Liver (tissue), 9 donors: ENCODE measurements around the gene INPP5A. TPM values are rescaled to one million over a fixed set of nuclear protein-coding genes. Genes with fewer than 3 reads are reported as not detected.
A peak's percentile ranks its signal among the peaks of the same experiment; 100 is the strongest.

Experiments
- DNase-seq: peaks from one replicate; pipeline ENCODE4 v3.0.0-alpha.2; 2017; ENCODE audit warnings: low spot score
- H3K27ac ChIP-seq, 2 donors: one replicate each; pipeline ENCODE4 v1.7.0; 2013; ENCODE audit warnings: inconsistent platforms in 2 of 2, low read length in 2 of 2, control low read depth in 1 of 2, low read depth in 1 of 2, mild to moderate bottlenecking in 1 of 2
- H3K27me3 ChIP-seq, 4 donors: one replicate each; pipeline versions ENCODE4 v1.6.1 to v1.7.0; 2013; ENCODE audit warnings: low read length in 3 of 4, inconsistent platforms in 1 of 4, mild to moderate bottlenecking in 1 of 4, moderate library complexity in 1 of 4; ENCODE audit not compliant: control insufficient read depth in 4 of 4, insufficient read depth in 4 of 4
- H3K36me3 ChIP-seq, 4 donors: one replicate each; pipeline versions ENCODE4 v1.6.1 to v1.7.0; 2013; ENCODE audit warnings: low read length in 3 of 4, mild to moderate bottlenecking in 3 of 4, low read depth in 1 of 4, moderate library complexity in 1 of 4; ENCODE audit not compliant: control insufficient read depth in 4 of 4, insufficient read depth in 3 of 4
- H3K4me1 ChIP-seq, 4 donors: one replicate each; pipeline versions ENCODE4 v1.6.1 to v1.7.0; 2013; ENCODE audit warnings: low read length in 3 of 4, mild to moderate bottlenecking in 3 of 4, moderate library complexity in 1 of 4; ENCODE audit not compliant: control insufficient read depth in 4 of 4, insufficient read depth in 4 of 4
- H3K4me3 ChIP-seq, 3 donors: one replicate each; pipeline versions ENCODE4 v1.6.1 to v1.7.0; 2013; ENCODE audit warnings: low read length in 3 of 3, control low read depth in 1 of 3, low read depth in 1 of 3, mild to moderate bottlenecking in 1 of 3
- H3K9ac ChIP-seq, 2 donors: one replicate each; pipeline ENCODE4 v1.7.0; 2013; ENCODE audit warnings: low read length in 2 of 2, mild to moderate bottlenecking in 2 of 2, moderate library complexity in 2 of 2, control low read depth in 1 of 2, low read depth in 1 of 2
- H3K9me3 ChIP-seq, 4 donors: one replicate each; pipeline versions ENCODE4 v1.6.1 to v1.7.0; 2013; ENCODE audit warnings: low read length in 3 of 4; ENCODE audit not compliant: control insufficient read depth in 4 of 4
- EGR1 ChIP-seq, 2 donors: IDR thresholded peaks; 2 replicates each; pipeline ENCODE4 v1.6.1; 2016 to 2018; ENCODE audit warnings: antibody characterized with exemption in 2 of 2, low read depth in 2 of 2
- GABPA ChIP-seq, 2 donors: IDR thresholded peaks in 1 of 2; conservative IDR thresholded peaks in 1 of 2; 2 replicates each; pipeline ENCODE4 v1.6.1; 2016; ENCODE audit warnings: antibody characterized with exemption in 2 of 2, mild to moderate bottlenecking in 1 of 2, moderate library complexity in 1 of 2
- HNF4A ChIP-seq, 2 donors: conservative IDR thresholded peaks; 2 replicates each; pipeline ENCODE4 v1.6.1; 2016; ENCODE audit warnings: antibody characterized with exemption in 2 of 2, mild to moderate bottlenecking in 2 of 2
- JUND ChIP-seq, 2 donors: IDR thresholded peaks; 2 replicates each; pipeline ENCODE4 v1.6.1; 2016; ENCODE audit warnings: antibody characterized with exemption in 2 of 2
- NR2F2 ChIP-seq: IDR thresholded peaks from 2 replicates; pipeline ENCODE4 v1.6.1; 2016; ENCODE audit warnings: antibody characterized with exemption
- RAD21 ChIP-seq, 2 donors: IDR thresholded peaks; 2 replicates each; pipeline ENCODE4 v1.6.1; 2016; ENCODE audit warnings: antibody characterized with exemption in 2 of 2, mild to moderate bottlenecking in 2 of 2
- TAF1 ChIP-seq: conservative IDR thresholded peaks from 2 replicates; pipeline ENCODE4 v1.6.1; 2016; ENCODE audit warnings: antibody characterized with exemption, mild to moderate bottlenecking
- WGBS: extraction: QIAGEN DNeasy Blood & Tissue Kit; methylation state at CpG from one replicate; pipeline ENCODE4 v1.1.7; 2013; 5-methylcytosine and 5-hydroxymethylcytosine counted together
- polyA plus RNA-seq, 2 donors: library from polyadenylated mRNA; stranded (reverse) in 1 of 2; unstranded in 1 of 2; fragments of 200-250 nt in 1 of 2; fragments of >200 nt in 1 of 2; fragmentation: Nextera tagmentation in 1 of 2; extraction: Ambion mirVana in 1 of 2; gene quantifications; one replicate each; pipeline versions ENCODE4 v1.2.1 to v1.2.3, GENCODE V29; 2013 to 2015
- total RNA-seq, 2 donors: library from RNA; depleted of rRNA; stranded (reverse); fragments of >200 nt; gene quantifications; one replicate each; pipeline ENCODE4 v1.2.3, GENCODE V29; 2014
- TF ChIP-seq, protein P1 (sequence below): IDR thresholded peaks from 2 replicates; pipeline ENCODE4 v1.6.1; 2016; ENCODE audit warnings: antibody characterized with exemption
- TF ChIP-seq, protein P2 (sequence below): IDR thresholded peaks from 2 replicates; pipeline ENCODE4 v1.6.1; 2016; ENCODE audit warnings: antibody characterized with exemption
- TF ChIP-seq, protein P3 (sequence below): IDR thresholded peaks from 2 replicates; pipeline ENCODE4 v1.6.1; 2016; ENCODE audit warnings: antibody characterized with exemption
- TF ChIP-seq, protein P4 (sequence below): fragments of 150-350 bp; IDR thresholded peaks from 2 replicates; pipeline ENCODE4 v1.5.1; 2017; ENCODE audit warnings: improper control_type of control experiment, low read depth, low read length; ENCODE audit not compliant: missing input control
- TF ChIP-seq, protein P5 (sequence below): IDR thresholded peaks from 2 replicates; pipeline ENCODE4 v1.6.1; 2016; ENCODE audit warnings: antibody characterized with exemption, mild to moderate bottlenecking
- donor health status: healthy.
- donor health status: healthy.
- donor health status: healthy.
- donor health status: healthy.
- donor health status: healthy.

INPP5A gene
- total and polyA plus RNA-seq, 4 donors: 4.3 to 26.5 (median 10.9) TPM

DNA sequence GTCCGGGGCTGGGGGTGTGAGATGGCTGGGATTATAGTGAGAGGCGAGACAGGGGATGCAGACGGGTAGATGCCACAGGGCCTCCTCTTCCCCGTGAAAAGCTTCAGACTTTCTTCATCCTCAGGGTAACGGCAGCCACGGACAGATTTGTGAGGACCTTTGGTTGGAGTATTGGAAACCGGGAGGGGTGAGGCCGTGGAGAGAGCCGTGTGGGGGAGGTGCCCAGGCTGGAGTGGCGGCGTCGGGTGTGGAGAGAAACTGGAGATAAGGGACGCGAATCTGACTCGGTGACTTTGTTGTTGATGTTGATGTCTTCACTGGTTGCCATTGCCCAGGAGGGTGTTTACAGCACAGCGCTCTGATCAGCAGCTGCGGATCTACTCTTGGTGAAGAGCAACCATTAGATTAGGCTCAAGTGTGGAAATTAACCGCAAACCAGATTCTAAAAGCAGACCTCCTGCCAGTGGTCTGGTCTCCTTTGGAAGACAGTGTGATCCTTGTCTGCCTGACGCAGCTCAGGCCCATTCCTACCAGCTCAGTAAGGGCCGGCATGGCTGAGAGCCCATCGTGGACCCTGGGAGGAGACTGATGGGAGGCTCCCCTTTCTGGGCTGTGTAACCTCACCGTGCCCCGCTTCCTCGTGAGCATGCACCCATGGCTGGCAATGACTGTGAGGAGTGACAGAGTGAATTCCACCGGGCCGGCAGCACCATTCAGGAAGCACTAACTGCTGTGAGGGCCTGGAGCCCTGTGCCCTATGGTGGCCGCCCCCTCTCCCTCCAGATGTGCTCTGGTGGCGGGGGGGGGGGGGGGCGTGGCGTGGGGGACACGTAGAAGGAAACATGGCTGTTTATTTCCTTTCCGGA is 90.3 kb downstream of the INPP5A start:
- H3K36me3 ChIP-seq: no peaks in the 10 kb centered on the region
- no peak for DNase-seq
- H3K4me1 ChIP-seq: peaks cover 0 to 21% (median 4%) of the 10 kb centered on the region in 4 donors
- no peak overlapping the region for H3K4me3 ChIP-seq
- H3K27ac ChIP-seq: peak overlapping the region in 1 of 2 donors; percentile 60
- 74% methylated on average over 32 of the region's 32 CpGs for WGBS
- H3K9ac ChIP-seq: no peak overlapping the region
- H3K9me3 ChIP-seq: no peaks in the 10 kb centered on the region
- TF ChIP-seq NR2F2: no peak
- TF ChIP-seq, protein P1, sequence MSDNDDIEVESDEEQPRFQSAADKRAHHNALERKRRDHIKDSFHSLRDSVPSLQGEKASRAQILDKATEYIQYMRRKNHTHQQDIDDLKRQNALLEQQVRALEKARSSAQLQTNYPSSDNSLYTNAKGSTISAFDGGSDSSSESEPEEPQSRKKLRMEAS: no peak
- TF ChIP-seq, protein P2, sequence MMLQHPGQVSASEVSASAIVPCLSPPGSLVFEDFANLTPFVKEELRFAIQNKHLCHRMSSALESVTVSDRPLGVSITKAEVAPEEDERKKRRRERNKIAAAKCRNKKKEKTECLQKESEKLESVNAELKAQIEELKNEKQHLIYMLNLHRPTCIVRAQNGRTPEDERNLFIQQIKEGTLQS: no peak
- TF ChIP-seq EGR1 (IDR thresholded peaks at IDR 0.05; ENCODE audit: low read depth in 2 of 2): no peak
- TF ChIP-seq, protein P3, sequence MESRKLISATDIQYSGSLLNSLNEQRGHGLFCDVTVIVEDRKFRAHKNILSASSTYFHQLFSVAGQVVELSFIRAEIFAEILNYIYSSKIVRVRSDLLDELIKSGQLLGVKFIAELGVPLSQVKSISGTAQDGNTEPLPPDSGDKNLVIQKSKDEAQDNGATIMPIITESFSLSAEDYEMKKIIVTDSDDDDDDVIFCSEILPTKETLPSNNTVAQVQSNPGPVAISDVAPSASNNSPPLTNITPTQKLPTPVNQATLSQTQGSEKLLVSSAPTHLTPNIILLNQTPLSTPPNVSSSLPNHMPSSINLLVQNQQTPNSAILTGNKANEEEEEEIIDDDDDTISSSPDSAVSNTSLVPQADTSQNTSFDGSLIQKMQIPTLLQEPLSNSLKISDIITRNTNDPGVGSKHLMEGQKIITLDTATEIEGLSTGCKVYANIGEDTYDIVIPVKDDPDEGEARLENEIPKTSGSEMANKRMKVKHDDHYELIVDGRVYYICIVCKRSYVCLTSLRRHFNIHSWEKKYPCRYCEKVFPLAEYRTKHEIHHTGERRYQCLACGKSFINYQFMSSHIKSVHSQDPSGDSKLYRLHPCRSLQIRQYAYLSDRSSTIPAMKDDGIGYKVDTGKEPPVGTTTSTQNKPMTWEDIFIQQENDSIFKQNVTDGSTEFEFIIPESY: no peak
- no peak for TF ChIP-seq HNF4A (conservative IDR thresholded peaks at IDR 0.05)
- no peak for TF ChIP-seq TAF1
- TF ChIP-seq, protein P4, sequence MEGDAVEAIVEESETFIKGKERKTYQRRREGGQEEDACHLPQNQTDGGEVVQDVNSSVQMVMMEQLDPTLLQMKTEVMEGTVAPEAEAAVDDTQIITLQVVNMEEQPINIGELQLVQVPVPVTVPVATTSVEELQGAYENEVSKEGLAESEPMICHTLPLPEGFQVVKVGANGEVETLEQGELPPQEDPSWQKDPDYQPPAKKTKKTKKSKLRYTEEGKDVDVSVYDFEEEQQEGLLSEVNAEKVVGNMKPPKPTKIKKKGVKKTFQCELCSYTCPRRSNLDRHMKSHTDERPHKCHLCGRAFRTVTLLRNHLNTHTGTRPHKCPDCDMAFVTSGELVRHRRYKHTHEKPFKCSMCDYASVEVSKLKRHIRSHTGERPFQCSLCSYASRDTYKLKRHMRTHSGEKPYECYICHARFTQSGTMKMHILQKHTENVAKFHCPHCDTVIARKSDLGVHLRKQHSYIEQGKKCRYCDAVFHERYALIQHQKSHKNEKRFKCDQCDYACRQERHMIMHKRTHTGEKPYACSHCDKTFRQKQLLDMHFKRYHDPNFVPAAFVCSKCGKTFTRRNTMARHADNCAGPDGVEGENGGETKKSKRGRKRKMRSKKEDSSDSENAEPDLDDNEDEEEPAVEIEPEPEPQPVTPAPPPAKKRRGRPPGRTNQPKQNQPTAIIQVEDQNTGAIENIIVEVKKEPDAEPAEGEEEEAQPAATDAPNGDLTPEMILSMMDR: no peak
- no peak for TF ChIP-seq GABPA (IDR thresholded peaks at IDR 0.05 in 1 of 2, conservative IDR thresholded peaks at IDR 0.05 in 1 of 2)
- no peak for TF ChIP-seq JUND (IDR thresholded peaks at IDR 0.05)
- no peak for TF ChIP-seq RAD21 (IDR thresholded peaks at IDR 0.05)
- TF ChIP-seq, protein P5, sequence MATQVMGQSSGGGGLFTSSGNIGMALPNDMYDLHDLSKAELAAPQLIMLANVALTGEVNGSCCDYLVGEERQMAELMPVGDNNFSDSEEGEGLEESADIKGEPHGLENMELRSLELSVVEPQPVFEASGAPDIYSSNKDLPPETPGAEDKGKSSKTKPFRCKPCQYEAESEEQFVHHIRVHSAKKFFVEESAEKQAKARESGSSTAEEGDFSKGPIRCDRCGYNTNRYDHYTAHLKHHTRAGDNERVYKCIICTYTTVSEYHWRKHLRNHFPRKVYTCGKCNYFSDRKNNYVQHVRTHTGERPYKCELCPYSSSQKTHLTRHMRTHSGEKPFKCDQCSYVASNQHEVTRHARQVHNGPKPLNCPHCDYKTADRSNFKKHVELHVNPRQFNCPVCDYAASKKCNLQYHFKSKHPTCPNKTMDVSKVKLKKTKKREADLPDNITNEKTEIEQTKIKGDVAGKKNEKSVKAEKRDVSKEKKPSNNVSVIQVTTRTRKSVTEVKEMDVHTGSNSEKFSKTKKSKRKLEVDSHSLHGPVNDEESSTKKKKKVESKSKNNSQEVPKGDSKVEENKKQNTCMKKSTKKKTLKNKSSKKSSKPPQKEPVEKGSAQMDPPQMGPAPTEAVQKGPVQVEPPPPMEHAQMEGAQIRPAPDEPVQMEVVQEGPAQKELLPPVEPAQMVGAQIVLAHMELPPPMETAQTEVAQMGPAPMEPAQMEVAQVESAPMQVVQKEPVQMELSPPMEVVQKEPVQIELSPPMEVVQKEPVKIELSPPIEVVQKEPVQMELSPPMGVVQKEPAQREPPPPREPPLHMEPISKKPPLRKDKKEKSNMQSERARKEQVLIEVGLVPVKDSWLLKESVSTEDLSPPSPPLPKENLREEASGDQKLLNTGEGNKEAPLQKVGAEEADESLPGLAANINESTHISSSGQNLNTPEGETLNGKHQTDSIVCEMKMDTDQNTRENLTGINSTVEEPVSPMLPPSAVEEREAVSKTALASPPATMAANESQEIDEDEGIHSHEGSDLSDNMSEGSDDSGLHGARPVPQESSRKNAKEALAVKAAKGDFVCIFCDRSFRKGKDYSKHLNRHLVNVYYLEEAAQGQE: no peak
- H3K27me3 ChIP-seq: no peaks in the 10 kb centered on the region
